HG03457 (cell line): ENCODE data around the gene CCDC146.
A peak's percentile ranks its signal among the peaks of the same experiment; 100 is the strongest.
"Not testable (repeated sequence)": the region's sequence is repeated elsewhere in the genome, so short reads cannot be mapped to it uniquely, and the experiment has no call there.

Source experiments
- ATAC-seq: cut with Tn5 transposase; IDR thresholded peaks from one replicate; pipeline ENCODE4 v1.9.1; 2021; ENCODE audit warnings: moderate number of reproducible peaks; ENCODE audit not compliant: unreplicated experiment

The CCDC146 gene, protein sequence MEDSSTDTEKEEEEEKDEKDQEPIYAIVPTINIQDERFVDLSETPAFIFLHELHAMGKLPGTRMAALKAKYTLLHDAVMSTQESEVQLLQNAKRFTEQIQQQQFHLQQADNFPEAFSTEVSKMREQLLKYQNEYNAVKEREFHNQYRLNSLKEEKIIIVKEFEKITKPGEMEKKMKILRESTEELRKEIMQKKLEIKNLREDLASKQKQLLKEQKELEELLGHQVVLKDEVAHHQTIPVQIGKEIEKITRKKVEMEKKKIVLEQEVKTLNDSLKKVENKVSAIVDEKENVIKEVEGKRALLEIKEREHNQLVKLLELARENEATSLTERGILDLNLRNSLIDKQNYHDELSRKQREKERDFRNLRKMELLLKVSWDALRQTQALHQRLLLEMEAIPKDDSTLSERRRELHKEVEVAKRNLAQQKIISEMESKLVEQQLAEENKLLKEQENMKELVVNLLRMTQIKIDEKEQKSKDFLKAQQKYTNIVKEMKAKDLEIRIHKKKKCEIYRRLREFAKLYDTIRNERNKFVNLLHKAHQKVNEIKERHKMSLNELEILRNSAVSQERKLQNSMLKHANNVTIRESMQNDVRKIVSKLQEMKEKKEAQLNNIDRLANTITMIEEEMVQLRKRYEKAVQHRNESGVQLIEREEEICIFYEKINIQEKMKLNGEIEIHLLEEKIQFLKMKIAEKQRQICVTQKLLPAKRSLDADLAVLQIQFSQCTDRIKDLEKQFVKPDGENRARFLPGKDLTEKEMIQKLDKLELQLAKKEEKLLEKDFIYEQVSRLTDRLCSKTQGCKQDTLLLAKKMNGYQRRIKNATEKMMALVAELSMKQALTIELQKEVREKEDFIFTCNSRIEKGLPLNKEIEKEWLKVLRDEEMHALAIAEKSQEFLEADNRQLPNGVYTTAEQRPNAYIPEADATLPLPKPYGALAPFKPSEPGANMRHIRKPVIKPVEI

DNA sequence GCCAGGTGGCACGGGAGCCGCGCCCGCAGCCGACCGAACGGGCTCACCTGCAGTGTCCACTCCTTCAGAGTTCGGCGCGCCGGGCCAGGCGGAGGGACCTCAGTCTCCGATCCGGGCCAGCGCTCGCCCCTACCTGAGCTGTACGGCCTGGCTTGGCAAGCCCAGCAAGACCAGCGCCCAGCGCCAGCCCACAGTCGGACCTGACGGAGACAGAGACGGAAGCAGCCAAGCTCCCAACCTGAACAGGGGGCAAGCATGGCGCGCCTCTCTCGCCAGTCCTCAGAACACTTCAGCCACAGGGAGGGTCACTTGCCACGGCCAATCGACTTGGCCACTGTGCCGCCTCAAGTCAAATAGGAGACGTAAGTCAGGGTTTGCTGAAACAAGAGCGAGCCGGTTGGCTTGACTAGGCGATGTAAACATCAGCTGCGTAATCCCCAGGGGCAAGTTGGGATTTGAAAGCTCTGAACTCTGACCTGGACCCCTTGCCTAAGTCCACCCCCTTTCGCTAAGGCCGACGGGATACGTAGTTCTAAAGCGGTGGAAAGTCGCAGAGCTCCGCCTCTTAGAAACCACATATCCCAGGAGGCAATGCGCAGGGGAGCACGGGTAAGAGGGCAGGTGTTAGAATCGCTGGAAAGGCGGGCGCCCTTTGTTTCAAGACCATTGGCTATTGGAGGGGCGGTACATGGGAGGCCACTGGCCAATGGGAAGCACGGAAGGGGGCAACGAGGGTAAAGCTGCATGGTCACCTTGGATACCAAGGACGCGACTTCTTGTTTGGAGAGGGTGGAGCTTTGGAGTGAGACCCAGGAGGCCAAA lies at the start of gene CCDC146:
TSS of gene CCDC146 (plus strand) at position 756 of the 822 bp plus-strand sequence. CDS start 45,054 bp downstream, outside the sequence.
- ATAC-seq, result peak; percentile 97

DNA sequence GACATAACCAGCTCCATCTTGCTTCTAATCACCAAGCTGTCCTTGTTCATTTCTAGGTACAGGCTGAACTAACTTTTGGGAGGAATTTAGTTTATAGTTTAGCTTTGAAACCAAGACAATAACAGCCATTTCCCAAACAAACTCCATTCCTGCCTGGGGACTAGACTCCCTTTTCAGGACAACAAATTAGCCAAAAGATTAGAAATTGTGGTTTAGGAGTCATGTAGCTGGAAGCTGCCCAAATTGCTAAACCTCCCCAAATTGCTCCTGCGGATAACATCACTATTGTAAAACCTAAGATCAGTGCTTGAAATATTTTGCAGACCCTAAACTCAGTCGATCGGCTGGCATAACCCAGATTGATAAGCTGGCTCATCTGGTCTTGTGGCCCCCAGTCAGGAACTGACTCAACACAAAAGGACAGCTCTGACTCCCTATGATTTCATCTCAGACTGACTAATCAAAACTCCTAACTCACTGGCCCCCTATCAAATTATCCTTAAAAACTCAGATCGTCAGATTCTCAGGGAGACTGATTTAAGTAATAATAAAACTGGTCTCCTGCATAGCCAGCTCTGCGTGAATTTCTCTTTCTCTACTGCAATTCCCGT lies 47.5 kb upstream of the CCDC146 start:
- not testable (repeated sequence) for ATAC-seq

DNA sequence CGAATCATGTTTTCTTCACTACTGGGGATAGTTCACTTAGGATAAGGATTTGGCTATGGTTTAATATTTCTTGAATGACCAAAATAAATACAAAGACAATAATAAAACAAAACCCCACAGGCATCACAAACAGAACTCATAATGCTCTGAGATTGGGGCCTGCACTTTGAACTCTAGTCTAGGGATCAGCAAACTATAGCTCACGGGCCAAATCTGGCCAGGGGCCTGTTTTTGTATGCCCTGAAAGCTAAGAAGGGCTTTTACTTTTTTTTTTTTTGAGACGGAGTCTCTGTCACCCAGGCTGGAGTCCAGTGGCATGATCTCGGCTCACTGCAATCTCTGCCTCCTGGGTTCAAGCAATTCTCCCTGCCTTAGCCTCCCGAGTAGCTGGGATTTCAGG lies 45.4 kb upstream of the CCDC146 start:
- ATAC-seq, result not testable (repeated sequence)

DNA sequence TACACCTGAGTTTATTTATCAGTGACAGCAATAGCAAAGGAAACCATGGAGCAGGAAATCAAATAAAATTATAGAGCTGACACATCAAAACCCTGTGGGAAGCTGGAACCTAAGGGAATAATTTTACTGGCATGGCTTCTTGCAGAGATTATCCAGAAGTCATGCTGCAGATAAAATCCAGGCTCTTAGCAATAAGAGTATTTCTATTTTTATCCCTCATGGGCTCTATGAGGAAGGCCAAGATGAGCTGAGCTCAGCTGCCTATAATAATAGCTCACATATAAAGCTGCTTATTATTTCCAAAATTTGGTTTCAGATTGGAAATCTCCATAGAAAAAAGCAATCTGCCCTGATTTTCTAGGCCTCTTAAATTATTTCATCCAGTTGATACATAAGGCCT lies 43.3 kb upstream of the CCDC146 start:
- not testable (repeated sequence) for ATAC-seq

DNA sequence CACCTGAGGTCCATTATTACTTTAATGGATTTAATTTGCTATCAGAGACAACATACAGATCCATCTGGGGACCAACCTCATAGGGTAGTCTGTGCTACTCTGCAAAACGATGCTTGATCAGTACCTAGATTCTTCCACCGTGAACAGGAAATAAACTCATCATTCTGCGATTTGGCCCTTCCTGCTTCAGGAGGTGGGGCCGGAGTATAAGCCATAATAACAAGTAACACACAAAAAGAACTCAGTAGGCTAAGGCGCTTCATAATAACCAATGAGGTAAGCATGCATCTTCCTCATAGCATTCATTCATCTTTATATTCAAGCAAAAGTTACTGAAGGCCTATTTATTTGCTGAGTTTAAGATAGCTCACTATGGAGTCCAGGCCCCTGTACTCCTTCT lies 42.8 kb upstream of the CCDC146 start:
- ATAC-seq, result not testable (repeated sequence)

DNA sequence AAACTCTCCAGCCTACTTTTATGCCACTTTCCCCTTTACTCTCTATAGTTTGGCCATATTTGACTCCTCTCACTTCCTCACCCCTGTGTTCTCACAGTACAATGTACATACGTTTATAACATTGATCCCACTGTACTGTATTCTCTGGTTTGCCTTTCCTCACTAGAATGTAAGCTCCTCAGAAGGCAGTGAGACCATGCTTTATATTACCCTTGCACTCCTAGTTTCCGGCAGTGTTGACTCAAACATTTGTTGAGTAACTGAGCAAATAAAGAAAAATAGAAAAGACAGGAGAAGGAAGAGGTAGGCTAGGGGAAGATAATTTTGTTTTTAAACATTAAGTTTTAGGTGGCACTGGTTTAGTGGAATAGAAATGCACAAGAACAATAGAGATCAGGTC lies 42.2 kb upstream of the CCDC146 start:
- not testable (repeated sequence) for ATAC-seq

DNA sequence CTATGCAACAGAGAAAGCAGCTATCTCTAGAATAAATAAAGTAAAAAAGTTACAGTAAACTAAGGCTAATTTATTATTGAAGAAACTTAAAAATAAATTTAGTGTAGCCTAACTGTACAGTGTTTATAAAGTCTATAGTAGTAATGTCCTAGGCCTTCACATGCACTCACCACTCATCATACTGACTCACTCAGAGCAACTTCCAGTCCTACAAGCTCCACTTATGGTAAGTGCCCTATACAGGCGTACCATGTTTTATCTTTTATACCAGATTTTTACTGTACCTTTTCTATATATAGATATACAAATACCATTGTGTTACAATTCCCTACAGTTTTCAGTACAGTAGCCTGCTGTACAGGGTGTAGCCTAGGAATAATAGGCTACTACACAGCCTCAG lies 40.2 kb upstream of the CCDC146 start:
- not testable (repeated sequence) for ATAC-seq

DNA sequence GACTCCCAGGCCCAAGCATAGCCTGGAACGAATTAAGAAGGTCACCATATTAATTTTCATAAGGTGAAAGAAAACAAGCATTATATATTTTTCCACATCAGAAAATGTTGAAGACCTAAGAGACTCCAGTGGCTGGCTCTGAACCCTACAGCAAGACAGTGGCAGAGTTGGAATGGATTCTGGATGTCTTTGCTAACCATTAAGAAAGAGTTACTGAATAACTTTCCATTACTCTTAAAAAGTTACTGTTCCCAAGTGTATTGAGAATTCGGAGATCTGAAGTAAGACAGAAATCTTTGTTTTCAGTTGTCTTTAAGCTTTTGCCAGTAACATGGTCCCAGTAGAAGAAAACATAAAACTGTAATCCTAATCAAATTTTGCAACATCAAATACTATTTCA lies 30.1 kb upstream of the CCDC146 start:
- ATAC-seq, result not testable (repeated sequence)

DNA sequence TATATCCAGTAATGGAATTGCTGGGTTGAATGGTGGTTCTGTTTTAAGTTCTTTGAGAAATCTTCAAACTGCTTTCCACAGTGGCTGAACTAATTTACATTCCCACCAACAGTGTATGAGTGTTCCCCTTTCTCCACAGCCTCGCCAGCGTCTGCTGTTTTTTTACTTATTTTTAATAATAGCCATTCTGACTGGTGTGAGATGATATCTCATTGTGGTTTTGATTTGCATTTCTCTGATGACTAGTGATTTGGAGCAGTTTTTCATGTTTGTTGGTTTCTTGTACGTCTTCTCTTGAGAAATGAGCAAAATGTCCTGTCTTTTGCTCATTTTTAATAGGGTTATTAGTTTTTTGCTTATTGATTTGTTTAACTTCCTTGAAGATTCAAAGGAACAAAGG lies 21.9 kb upstream of the CCDC146 start:
- ATAC-seq, result not testable (repeated sequence)

DNA sequence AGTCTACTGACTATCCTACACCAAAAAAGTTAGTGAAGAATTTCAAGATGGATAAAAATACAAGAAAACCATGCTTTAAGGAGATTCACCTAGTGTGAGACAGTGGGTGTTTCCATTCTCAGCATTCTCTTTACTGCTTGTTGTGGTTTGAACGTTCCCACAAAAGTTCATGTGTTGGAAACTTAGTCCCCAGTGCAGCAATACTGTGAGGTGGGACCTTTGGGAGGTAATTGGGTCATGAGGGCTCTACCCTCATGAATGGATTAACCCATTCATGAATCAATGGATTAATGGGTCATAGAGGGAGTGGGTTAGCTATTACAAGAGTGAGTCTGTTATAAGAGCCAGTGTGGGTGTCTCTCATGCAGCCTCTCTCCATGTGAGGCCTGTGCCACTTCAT lies 21.2 kb upstream of the CCDC146 start:
- not testable (repeated sequence) for ATAC-seq

DNA sequence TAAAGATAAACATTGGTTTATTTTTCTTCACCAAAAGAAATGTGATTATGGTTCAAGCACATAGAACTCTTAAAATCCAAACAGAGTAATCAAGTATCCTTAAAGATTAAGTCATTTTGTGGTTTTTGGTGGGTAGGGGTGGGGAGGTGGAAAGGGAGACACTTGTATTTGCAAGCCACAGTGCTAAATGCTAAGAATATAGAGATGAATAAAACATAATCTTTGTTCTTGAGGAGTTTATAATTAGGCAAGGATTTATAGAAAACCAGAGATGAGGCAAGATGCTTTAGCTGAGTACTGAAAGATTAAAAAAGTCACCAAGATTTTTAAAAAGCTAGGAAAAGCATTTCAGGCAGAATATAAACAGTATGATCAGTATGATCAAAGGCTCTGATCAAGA lies 19.7 kb upstream of the CCDC146 start:
- not testable (repeated sequence) for ATAC-seq

DNA sequence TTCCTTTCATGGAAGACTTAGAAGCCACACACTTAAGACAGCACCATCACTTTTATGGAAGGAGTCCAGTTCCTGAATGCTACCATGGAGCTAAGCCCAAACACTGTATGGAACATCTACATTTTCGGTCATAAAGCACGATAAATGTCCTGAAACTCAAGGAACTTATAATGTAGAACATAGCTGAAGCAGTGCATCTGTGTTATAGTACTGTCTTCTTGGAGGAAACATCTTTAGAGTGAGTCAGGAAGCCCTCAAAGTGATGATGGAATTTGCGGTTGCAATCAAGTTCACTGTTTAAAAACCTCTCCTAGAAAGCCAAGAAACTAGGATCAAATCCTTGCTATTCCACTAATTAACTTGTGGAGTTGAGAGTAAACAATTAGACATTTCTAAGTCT lies 16.5 kb upstream of the CCDC146 start:
- not testable (repeated sequence) for ATAC-seq

DNA sequence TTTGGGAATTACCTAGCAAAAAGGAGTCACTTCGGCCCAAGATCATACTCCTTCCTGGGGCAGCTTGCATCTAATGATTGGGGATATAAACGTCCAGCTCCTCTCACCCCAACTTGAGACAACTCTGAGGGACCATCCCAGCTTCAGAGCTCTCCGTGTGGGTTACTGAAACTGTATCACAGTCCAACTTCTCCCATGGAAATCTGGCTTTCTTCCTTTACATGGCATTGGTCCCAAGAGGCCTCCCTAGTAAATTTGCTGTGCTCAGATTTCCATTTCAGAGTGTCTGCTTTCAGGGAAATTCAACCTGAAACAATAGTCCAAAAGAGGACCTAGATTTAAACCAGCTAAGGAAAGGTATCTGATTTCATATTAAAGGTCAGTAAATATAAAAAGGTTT lies 14.8 kb upstream of the CCDC146 start:
- ATAC-seq, result not testable (repeated sequence)

DNA sequence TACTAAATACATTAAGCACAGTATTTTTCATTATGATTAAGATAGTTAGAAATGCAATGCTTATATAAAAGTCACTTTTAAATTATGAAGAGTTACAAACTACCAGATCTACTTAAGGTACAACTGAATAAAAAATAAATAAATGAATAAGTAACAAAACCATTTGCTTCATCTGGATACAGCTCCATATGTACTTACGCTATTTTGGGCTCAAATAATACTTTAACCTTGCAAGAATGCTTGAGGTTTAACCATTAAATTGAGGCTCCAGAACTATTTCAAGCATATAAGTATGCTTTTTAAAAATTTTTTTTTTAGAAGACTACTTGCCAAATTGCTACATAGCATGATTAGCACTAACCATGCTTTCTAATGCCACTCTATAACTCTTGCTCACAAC lies 14.1 kb upstream of the CCDC146 start:
- not testable (repeated sequence) for ATAC-seq

DNA sequence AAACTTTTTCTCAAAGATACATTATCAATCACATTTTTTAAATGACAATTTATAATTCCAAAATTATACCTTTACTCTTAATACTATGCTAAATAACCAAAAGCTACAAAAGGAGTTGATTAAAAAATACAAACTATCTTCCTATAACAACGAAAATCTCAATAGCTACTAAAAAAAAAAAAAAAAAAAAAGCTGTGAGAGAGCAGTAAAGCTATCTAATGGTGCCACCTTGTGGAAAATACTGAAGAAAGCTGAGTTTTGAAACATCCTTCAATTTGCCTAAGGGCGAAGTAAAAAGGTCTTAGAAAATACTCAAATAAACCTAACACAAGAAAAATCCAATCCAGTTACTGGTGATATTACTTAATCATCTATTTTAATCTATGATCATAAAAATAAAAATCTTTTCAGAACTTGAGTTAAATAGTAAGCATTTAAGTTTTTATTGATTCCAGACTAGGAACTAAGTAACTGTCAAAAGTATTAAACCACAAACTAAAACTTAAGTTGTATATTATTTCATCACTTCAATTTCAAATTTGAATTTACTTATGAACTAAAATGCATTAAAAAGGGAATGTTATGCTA lies 9.6 kb upstream of the CCDC146 start:
- not testable (repeated sequence) for ATAC-seq

DNA sequence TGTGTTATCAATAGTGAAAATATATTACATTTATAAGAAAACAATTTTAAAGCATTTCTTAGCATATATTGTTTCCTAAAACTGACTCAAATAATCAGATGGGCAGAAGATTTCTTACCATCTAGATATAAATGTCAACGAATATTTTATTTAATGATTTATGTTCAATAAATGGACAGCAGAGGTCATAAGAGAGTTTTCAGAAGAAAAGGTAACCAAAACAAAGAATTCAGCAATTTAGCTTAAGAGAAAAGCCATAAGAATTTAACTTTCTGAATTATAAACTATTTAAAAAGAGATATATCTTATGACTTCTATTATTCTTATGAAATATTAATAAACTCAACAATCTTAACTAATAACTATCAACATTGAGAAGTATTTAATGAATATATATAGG lies 3.1 kb downstream of the CCDC146 start:
- ATAC-seq, result not testable (repeated sequence)

DNA sequence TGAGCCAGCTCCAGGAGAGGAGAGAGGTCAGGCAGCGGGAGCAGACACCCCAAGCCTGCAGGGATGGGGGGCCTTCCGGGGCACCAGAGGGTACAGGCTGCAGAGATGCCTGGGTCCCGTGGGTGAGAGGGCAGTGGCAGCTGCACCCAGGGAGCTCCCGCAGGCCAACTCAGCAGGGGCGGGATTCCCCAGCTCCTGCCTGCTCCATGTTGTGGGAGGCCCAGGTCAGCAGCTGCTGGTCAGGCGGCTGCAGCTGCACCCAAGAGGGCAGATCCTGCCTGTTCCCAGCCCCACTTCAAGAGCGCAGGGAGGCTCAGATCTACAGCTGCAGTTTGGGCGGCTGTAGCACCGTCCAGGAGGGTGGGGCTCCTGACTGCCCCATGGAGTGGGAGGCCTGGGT lies 4.6 kb downstream of the CCDC146 start:
- not testable (repeated sequence) for ATAC-seq

DNA sequence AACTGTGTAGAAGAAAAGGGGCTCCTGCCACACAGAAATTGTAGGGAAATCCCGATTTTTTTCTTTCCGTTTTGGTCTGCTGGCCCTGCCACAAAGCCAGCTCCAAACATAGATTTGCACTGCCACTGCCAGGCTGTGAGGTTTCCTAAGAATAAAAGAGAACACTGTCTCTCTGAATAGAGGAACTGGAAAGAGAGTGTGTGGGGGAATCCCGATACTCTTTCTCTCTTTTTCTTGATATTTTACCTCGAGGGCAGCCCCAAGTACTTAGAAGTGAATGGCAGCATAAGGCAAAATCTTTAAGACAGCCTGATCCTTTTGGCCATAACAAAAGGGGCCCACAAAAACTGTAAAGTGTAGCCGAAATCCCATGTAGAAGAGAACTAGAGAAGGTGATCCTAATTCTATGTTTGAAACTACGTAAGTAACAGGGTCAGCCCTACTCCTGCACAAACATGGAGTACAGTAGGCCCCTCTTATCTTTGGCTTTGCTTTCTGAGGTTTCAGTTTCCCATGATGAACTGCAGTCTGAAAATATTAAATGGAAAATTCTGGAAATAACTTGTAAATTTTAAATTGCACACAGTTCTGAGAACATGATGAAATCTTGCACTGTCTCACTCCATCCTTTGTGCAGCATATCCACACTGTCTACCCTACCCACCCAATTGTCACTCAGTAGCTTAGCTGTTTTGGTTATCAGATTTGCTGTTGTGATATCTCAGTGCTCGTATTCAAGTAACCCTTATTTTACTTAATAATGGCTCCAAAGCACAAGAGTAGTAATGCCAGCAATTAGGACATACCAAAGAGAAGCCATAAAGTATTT lies 6.4 kb downstream of the CCDC146 start:
- ATAC-seq, result peak; percentile 65

DNA sequence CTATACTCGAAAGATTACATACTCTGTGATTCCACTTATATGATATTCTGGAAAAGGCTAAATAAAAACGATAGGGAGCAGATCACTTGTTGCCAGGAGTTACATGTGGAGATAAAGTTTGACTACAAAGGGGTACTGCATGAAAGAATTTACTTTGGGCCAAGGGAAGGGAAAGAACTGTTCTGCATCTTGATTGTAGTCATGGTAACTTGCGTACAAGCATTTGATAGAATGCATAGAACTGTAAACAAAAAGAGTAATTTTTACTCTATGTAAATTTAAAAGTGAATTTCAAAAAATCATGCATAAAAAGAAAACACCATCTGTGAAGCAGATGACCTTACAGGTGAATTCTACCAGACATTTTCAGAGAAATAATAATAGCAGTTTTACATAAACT lies 9.4 kb downstream of the CCDC146 start:
- ATAC-seq, result not testable (repeated sequence)
